Mucosa of stomach (tissue), 1 donor: ENCODE results near the gene GNL3.
"Not testable (repeated sequence)": the region's sequence is repeated elsewhere in the genome, so short reads cannot be mapped to it uniquely, and the experiment has no call there.

ENCODE experiments used
- H3K27me3 ChIP-seq: one replicate; pipeline ENCODE4 v1.7.0; 2013; ENCODE audit warnings: mild to moderate bottlenecking, low read length; ENCODE audit not compliant: control insufficient read depth, insufficient read depth
- H3K36me3 ChIP-seq: one replicate; pipeline ENCODE4 v1.7.0; 2013; ENCODE audit warnings: low read length; ENCODE audit not compliant: control insufficient read depth, insufficient read depth
- H3K4me1 ChIP-seq: one replicate; pipeline ENCODE4 v1.7.0; 2013; ENCODE audit warnings: mild to moderate bottlenecking, low read length; ENCODE audit not compliant: control insufficient read depth, insufficient read depth
- H3K4me3 ChIP-seq: one replicate; pipeline ENCODE4 v1.7.0; 2013; ENCODE audit warnings: low read length
- H3K9ac ChIP-seq: one replicate; pipeline ENCODE4 v1.7.0; 2013; ENCODE audit warnings: mild to moderate bottlenecking, low read length, moderate library complexity
- H3K9me3 ChIP-seq: one replicate; pipeline ENCODE4 v1.7.0; 2013; ENCODE audit warnings: mild to moderate bottlenecking, low read length, moderate library complexity; ENCODE audit not compliant: control insufficient read depth
- donor health status: Pancreatic carcinoma.

The GNL3 gene

GRCh38 chr3:52712291-52713212, 26.7 kb downstream of the GNL3 start:
- H3K4me1 ChIP-seq, result peaks cover 12% of the 10 kb centered on the region
- H3K9me3 ChIP-seq, result no peaks in the 10 kb centered on the region
- no peak overlapping the region for H3K4me3 ChIP-seq
- no peak overlapping the region for H3K9ac ChIP-seq
- H3K27me3 ChIP-seq, result no peaks in the 10 kb centered on the region
- no peaks in the 10 kb centered on the region for H3K36me3 ChIP-seq

- no peak overlapping the region for H3K4me3 ChIP-seq
These were observed 28.8 kb downstream of the GNL3 start for GRCh38 chr3:52714335-52715302.

GRCh38 chr3:52715714-52716305, 30.0 kb downstream of the GNL3 start:
- Histone ChIP-seq H3K9ac (no peak overlapping the region), H3K9me3 (no peaks in the 10 kb centered on the region), H3K36me3 (no peaks in the 10 kb centered on the region), H3K4me1 (peaks cover 7% of the 10 kb centered on the region), H3K27me3 (no peaks in the 10 kb centered on the region), H3K4me3 (no peak overlapping the region)

More at GRCh38 chr3:52714335-52715302, 28.8 kb downstream of the GNL3 start:
- Histone ChIP-seq H3K36me3 (no peaks in the 10 kb centered on the region), H3K9ac (no peak overlapping the region), H3K4me1 (peaks cover 7% of the 10 kb centered on the region), H3K9me3 (no peaks in the 10 kb centered on the region), H3K27me3 (no peaks in the 10 kb centered on the region)

GRCh38 chr3:52719618-52720017, 33.8 kb downstream of the GNL3 start:
- no peaks in the 10 kb centered on the region for H3K27me3 ChIP-seq
- no peaks in the 10 kb centered on the region for H3K9me3 ChIP-seq
- no peak overlapping the region for H3K9ac ChIP-seq
- H3K4me3 ChIP-seq, result no peak overlapping the region
- peaks cover 8% of the 10 kb centered on the region for H3K4me1 ChIP-seq
- no peaks in the 10 kb centered on the region for H3K36me3 ChIP-seq

- Histone ChIP-seq H3K9me3 (no peaks in the 10 kb centered on the region), H3K27me3 (no peaks in the 10 kb centered on the region), H3K4me3 (no peak overlapping the region), H3K9ac (no peak overlapping the region), H3K4me1 (peaks cover 3% of the 10 kb centered on the region), H3K36me3 (no peaks in the 10 kb centered on the region)
These were observed 35.3 kb downstream of the GNL3 start for GRCh38 chr3:52721002-52721729.

- no peak overlapping the region for H3K9ac ChIP-seq
- H3K4me1 ChIP-seq, result peaks cover 3% of the 10 kb centered on the region
- H3K9me3 ChIP-seq, result no peaks in the 10 kb centered on the region
These were observed 35.8 kb downstream of the GNL3 start for GRCh38 chr3:52721730-52722008.

GRCh38 chr3:52722491-52722890, 36.7 kb downstream of the GNL3 start:
- no peak overlapping the region for H3K4me3 ChIP-seq
- peaks cover 3% of the 10 kb centered on the region for H3K4me1 ChIP-seq
- no peak overlapping the region for H3K9ac ChIP-seq
- no peaks in the 10 kb centered on the region for H3K27me3 ChIP-seq
- no peaks in the 10 kb centered on the region for H3K9me3 ChIP-seq
- no peaks in the 10 kb centered on the region for H3K36me3 ChIP-seq

More at GRCh38 chr3:52721730-52722008, 35.8 kb downstream of the GNL3 start:
- no peaks in the 10 kb centered on the region for H3K36me3 ChIP-seq
- H3K27me3 ChIP-seq, result no peaks in the 10 kb centered on the region
- no peak overlapping the region for H3K4me3 ChIP-seq

GRCh38 chr3:52723935-52724334, 38.1 kb downstream of the GNL3 start:
- Histone ChIP-seq H3K4me1 (peaks cover 3% of the 10 kb centered on the region), H3K36me3 (no peaks in the 10 kb centered on the region), H3K27me3 (no peaks in the 10 kb centered on the region)

GRCh38 chr3:52724511-52724910, 38.7 kb downstream of the GNL3 start:
- peaks cover 3% of the 10 kb centered on the region for H3K4me1 ChIP-seq
- no peaks in the 10 kb centered on the region for H3K9me3 ChIP-seq
- no peak overlapping the region for H3K4me3 ChIP-seq
- H3K36me3 ChIP-seq, result no peaks in the 10 kb centered on the region
- H3K27me3 ChIP-seq, result no peaks in the 10 kb centered on the region
- no peak overlapping the region for H3K9ac ChIP-seq

More at GRCh38 chr3:52723935-52724334, 38.1 kb downstream of the GNL3 start:
- Histone ChIP-seq H3K9me3 (no peaks in the 10 kb centered on the region), H3K9ac (no peak overlapping the region), H3K4me3 (no peak overlapping the region)

GRCh38 chr3:52728753-52729152, 42.9 kb downstream of the GNL3 start:
- not testable (repeated sequence) for H3K9me3 ChIP-seq, H3K4me3 ChIP-seq, H3K4me1 ChIP-seq, H3K9ac ChIP-seq, H3K36me3 ChIP-seq, H3K27me3 ChIP-seq

GRCh38 chr3:52730681-52731080, 44.8 kb downstream of the GNL3 start:
- H3K4me3 ChIP-seq, result no peak overlapping the region
- no peak overlapping the region for H3K9ac ChIP-seq
- no peaks in the 10 kb centered on the region for H3K36me3 ChIP-seq
- H3K9me3 ChIP-seq, result no peaks in the 10 kb centered on the region
- H3K27me3 ChIP-seq, result no peaks in the 10 kb centered on the region
- H3K4me1 ChIP-seq, result no peaks in the 10 kb centered on the region
